Measurements from ENCODE around the gene STX1A. TPM values are rescaled to one million over a fixed set of nuclear protein-coding genes. Genes with fewer than 3 reads are reported as not detected.

The STX1A gene
- total RNA-seq, 1 experiment from 2014 or later: 24.2 TPM

DNA sequence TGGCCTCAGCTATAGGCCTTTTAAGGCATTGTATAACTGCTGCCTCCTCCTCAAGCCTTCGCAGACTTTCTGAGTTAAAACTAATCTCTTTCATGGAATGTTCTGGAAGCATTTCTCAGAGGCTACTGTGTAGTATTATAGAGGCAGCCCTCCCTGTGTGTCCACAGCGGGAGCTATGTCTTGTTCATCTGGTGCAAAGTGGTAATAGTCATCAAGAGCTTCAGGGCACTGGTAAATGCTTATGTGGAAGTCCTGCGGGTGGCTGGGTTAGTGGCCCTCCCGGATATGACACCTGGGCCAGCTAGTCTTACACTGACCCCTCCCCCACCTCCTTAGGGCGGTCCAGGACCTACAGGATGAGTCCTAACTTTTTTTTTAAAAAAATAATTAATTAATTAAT is 21.3 kb upstream of the STX1A start:
- peaks cover 5% of the 10 kb centered on the region for H3K4me1 Mint-ChIP-seq (ENCODE audit: insufficient read depth, unreplicated experiment)
- TF ChIP-seq, protein P1, sequence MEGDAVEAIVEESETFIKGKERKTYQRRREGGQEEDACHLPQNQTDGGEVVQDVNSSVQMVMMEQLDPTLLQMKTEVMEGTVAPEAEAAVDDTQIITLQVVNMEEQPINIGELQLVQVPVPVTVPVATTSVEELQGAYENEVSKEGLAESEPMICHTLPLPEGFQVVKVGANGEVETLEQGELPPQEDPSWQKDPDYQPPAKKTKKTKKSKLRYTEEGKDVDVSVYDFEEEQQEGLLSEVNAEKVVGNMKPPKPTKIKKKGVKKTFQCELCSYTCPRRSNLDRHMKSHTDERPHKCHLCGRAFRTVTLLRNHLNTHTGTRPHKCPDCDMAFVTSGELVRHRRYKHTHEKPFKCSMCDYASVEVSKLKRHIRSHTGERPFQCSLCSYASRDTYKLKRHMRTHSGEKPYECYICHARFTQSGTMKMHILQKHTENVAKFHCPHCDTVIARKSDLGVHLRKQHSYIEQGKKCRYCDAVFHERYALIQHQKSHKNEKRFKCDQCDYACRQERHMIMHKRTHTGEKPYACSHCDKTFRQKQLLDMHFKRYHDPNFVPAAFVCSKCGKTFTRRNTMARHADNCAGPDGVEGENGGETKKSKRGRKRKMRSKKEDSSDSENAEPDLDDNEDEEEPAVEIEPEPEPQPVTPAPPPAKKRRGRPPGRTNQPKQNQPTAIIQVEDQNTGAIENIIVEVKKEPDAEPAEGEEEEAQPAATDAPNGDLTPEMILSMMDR (IDR thresholded peaks at IDR 0.05; ENCODE audit: unreplicated experiment): no peak
- intact Hi-C loops (cut with micrococcal nuclease): loop anchor here (10.0 kb wide), 1 partner anchor 64 kb away; no protein-coding TSS in a partner anchor
- BruUV-seq (replicated peaks): no TSS peak
- H3K4me3 Mint-ChIP-seq (ENCODE audit: unreplicated experiment): peak overlapping the region; percentile 46
- H3K36me3 Mint-ChIP-seq (ENCODE audit: insufficient read depth, unreplicated experiment): peaks cover 14% of the 10 kb centered on the region
- POLR2A ChIA-PET: interaction anchor here (0.6 kb wide), 1 partner anchor 68 kb away, joined by 3 read pairs; no protein-coding TSS in a partner anchor
- no peaks in the 10 kb centered on the region for H3K9me3 Mint-ChIP-seq (ENCODE audit: unreplicated experiment)
- H3K27me3 Mint-ChIP-seq (ENCODE audit: insufficient read depth, unreplicated experiment): no peaks in the 10 kb centered on the region
- DNase-seq (ENCODE audit: unreplicated experiment): no peak
- H3K27ac Mint-ChIP-seq (ENCODE audit: low read depth, unreplicated experiment): no peak overlapping the region
- CTCF ChIA-PET: interaction anchor here (0.6 to 5.0 kb wide), 5 partner anchors 64 to 222 kb away, joined by 3 to 35 read pairs (median 4); no protein-coding TSS in a partner anchor

DNA sequence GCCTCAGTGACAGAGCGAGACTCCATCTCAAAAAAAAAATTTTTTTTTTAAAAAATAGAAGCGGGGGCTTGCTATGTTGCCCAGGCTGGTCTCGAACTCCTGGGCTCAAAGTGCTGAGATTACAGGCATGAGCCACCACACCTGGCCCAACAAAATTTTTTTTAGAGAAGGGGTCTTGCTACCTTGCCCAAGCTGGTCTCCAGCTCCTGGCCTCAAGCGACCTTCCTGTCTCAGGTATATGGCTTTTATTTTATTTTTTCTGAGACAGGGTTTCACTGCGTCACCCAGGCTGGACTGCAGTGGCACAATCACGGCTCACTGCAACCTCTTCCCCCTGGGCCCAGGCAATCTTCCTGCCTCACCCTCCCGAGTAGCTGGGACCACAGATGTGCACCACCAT is 20.7 kb upstream of the STX1A start:
- POLR2A ChIA-PET: interaction anchor here (0.6 to 3.0 kb wide), 6 partner anchors 8 to 110 kb away, joined by 3 to 28 read pairs (median 6); partner anchors contain the start of gene STX1A
- intact Hi-C loops (cut with micrococcal nuclease): loop anchor here (10.0 kb wide), 1 partner anchor 65 kb away; no protein-coding TSS in a partner anchor
- BruUV-seq (replicated peaks): no TSS peak
- CTCF ChIA-PET: interaction anchor here (0.6 to 5.0 kb wide), 5 partner anchors 41 to 222 kb away, joined by 3 to 35 read pairs (median 4); no protein-coding TSS in a partner anchor
- Mint-ChIP-seq H3K4me1 (ENCODE audit: insufficient read depth, unreplicated experiment) (peaks cover 5% of the 10 kb centered on the region), H3K4me3 (ENCODE audit: unreplicated experiment) (peak overlapping the region; percentile 46), H3K9me3 (ENCODE audit: unreplicated experiment) (no peaks in the 10 kb centered on the region), H3K27ac (ENCODE audit: low read depth, unreplicated experiment) (no peak overlapping the region), H3K36me3 (ENCODE audit: insufficient read depth, unreplicated experiment) (peaks cover 14% of the 10 kb centered on the region), H3K27me3 (ENCODE audit: insufficient read depth, unreplicated experiment) (no peaks in the 10 kb centered on the region)
- DNase-seq (ENCODE audit: unreplicated experiment): no peak
- TF ChIP-seq, protein P1 (IDR thresholded peaks at IDR 0.05; ENCODE audit: unreplicated experiment): no peak

DNA sequence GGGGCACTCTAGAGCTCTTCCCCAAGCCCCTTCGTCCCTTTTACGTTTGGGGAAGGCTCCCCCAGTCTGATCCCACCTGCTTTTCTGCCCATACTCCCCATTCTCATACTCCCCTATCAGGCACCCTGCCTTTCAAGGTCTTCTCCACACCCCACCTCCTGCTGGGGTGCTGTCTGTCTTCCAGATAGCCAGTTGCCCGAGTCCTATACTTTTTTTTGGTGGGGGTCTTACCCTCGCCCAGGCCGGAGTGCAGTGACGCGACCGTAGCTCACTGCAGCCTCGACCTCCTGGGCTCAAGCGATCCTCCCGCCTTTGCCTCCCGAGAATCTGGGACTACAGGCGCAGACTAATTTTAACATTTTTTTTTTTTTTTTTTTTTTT is 19.9 kb upstream of the STX1A start:
- H3K4me3 Mint-ChIP-seq (ENCODE audit: unreplicated experiment): peak overlapping the region; percentile 91
- peaks cover 13% of the 10 kb centered on the region for H3K4me1 Mint-ChIP-seq (ENCODE audit: insufficient read depth, unreplicated experiment)
- H3K27ac Mint-ChIP-seq (ENCODE audit: low read depth, unreplicated experiment): peak overlapping the region; percentile 94
- ChIA-PET CTCF (interaction anchor here (0.6 to 5.0 kb wide), 8 partner anchors 10 to 234 kb away, joined by 3 to 35 read pairs (median 4); no protein-coding TSS in a partner anchor), POLR2A (interaction anchor here (0.7 to 3.0 kb wide), 14 partner anchors 20 to 218 kb away, joined by 3 to 28 read pairs (median 8); partner anchors contain the start of genes BAZ1B, METTL27, STX1A and TBL2)
- TF ChIP-seq, protein P1 (IDR thresholded peaks at IDR 0.05; ENCODE audit: unreplicated experiment): no peak
- H3K36me3 Mint-ChIP-seq (ENCODE audit: insufficient read depth, unreplicated experiment): peaks cover 19% of the 10 kb centered on the region
- intact Hi-C loops (cut with micrococcal nuclease): no loop called here
- no peaks in the 10 kb centered on the region for H3K27me3 Mint-ChIP-seq (ENCODE audit: insufficient read depth, unreplicated experiment)
- no peaks in the 10 kb centered on the region for H3K9me3 Mint-ChIP-seq (ENCODE audit: unreplicated experiment)
- TSS peak; percentile 81 for BruUV-seq (replicated peaks)
- no peak for DNase-seq (ENCODE audit: unreplicated experiment)

DNA sequence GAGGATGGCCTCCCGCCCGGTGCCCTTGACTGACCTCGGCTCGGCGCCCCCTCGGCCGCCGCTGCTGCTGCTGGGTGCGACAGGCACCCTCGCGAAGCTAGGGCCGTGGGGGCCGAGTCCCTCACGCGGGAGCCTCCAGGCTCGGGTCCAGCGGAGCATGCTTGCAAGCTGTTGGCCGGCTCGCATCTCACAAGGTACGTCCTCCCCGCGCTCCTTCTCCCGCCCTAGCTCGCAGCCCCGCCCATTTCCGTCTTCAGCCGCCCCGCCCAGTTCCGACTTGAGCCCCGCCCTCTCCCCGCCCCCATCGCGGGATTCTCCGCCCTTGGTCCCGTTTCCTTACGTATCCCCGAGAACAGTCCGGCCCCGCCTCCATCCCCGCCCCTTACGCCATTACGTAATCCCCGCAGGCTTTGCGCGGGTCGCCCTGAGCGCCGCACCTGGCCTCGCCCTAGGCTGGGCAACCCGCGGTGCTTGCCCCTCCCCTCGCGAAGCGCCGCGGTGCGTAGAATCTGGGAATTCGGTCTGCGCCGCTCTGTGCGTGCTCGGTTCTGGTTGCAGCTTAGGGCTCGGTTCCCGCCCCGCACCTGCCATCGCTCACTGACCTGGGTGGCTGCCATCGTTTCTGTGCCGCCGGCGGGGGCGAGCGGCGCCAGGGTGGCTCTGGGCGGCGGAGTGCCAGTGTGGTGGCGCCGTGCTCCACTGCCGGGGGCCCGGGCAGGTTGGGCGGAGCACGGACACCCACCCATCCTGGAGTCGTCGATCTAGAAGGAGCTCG is 19.3 kb upstream of the STX1A start, which contains the start of gene ABHD11:
Gene ABHD11, minus strand, starts transcription at position 191 of the 775 bp plus-strand sequence. Its CDS starts 32 bp downstream, at position 159.
- Mint-ChIP-seq H3K36me3 (ENCODE audit: insufficient read depth, unreplicated experiment) (peaks cover 20% of the 10 kb centered on the region), H3K4me1 (ENCODE audit: insufficient read depth, unreplicated experiment) (peaks cover 14% of the 10 kb centered on the region), H3K27me3 (ENCODE audit: insufficient read depth, unreplicated experiment) (no peaks in the 10 kb centered on the region), H3K4me3 (ENCODE audit: unreplicated experiment) (peak within 1 kb of the TSS; percentile 91), H3K27ac (ENCODE audit: low read depth, unreplicated experiment) (peak within 1 kb of the TSS; percentile 94), H3K9me3 (ENCODE audit: unreplicated experiment) (no peaks in the 10 kb centered on the region)
- intact Hi-C loops (cut with micrococcal nuclease): loop anchor here (1.0 kb wide), 1 partner anchor 113 kb away; no protein-coding TSS in a partner anchor
- peak; percentile 94 for DNase-seq (ENCODE audit: unreplicated experiment)
- no TSS peak for BruUV-seq (replicated peaks)
- CTCF ChIA-PET: interaction anchor here (0.6 to 5.0 kb wide), 11 partner anchors 10 to 287 kb away, joined by 3 to 35 read pairs (median 4); no protein-coding TSS in a partner anchor
- POLR2A ChIA-PET: interaction anchor here (0.5 to 3.0 kb wide), 21 partner anchors 19 to 1992 kb away, joined by 3 to 28 read pairs (median 7); partner anchors contain the start of genes BAZ1B, METTL27, STX1A and TBL2
- TF ChIP-seq, protein P1 (IDR thresholded peaks at IDR 0.05; ENCODE audit: unreplicated experiment): no peak

All from MCF 10A (cell line).